Measurements from ENCODE around the gene PROSER2.

PROSER2 gene

DNA sequence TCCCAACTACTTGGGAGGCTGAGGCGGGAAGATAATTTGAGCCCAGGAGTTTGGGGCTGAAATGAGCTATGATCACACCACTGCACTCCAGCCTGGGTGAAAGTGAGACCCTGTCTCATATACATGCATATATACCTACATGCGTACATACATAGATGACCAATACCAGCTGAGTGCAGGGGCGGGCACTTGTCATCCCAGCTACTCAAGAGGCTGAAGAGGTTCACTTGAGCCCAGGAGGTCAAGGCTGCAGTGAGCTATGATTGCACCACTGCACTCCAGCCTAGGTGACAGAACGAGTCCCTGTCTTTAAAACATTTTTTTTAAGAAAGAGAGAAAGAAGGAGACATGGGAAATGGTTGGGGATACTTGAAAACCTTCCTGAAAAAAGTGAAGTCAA is 17.4 kb upstream of the PROSER2 start:
- no peak for DNase-seq

DNA sequence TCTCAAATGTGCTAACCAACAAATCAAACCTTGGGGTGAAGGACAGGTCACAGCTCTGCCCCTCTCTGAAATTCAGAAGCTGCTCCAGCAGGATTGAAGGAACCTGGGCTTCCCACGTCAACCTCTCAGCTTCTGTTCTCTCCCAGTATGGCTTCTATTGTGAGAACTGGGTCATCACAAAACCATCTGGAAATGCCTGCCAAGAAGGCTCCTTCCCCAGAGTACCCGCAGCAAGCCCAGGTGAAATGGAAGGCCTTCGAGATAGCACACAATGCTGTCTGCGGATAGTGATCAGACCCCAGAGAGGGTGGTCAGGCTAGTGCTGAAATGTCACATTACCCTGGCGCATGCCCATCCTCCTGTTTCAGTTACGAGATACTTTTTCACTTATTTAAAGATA is 16.4 kb upstream of the PROSER2 start:
- no peak for DNase-seq

DNA sequence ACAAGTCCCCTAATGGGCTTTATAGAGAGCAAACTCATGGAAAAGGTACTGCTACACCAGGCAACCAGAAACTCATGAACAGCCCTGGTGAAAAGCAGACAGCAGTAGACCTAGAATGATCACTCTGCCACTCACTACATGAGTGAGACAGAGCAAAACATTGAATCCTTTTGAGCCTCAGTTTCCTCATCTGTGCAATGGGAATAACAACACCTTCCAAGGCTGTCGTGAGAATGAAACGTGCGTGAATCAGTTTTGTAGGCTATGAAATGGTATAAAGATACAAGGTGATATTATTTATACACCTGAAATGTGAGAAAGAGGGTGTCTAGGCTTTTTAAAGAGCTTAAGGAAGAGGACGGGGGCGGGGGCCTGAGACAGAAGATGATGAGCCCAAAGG is 14.3 kb upstream of the PROSER2 start:
- no peak for DNase-seq

DNA sequence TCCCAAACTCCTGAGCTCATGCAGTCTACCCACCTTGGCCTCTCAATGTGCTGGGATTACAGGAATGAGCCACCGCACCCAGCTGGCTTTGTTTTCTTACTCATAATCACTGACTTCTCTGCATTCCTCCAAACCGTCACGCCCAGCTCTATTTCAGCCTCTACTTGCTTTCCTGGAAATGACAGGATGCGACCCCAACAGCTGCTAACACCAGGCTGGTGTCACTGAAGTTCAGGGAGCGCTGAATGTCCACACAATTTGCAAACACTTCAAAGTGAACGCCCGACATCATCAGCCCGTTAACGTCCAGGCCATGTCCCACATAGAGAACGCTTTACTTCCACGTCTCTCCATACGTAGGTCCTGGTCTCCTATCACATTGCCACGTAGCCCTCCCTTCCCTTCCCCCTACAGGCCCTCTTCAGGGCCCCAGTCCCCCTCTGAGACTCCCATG is 12.8 kb upstream of the PROSER2 start:
- DNase-seq: no peak

DNA sequence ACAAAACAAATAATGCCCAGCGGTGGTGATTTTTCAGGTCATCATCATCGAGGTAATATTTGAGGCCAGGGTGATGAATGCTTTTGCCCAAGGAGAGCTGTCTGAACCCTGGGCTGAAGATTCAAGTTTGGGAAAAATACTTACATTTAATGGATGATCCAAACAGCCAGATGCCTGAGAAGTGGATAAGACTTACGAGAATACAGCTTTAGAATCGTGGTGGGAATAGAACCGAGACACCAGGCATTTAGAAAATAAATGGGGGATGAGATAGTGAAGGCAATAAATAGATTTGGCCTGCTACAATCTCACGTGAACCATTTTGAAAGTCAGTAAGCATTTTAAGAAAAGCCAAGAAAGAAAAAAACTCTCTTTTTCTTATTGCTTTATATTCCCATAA is 12.2 kb upstream of the PROSER2 start:
- no peak for DNase-seq

- no peak for DNase-seq
These were observed 10.0 kb upstream of the PROSER2 start for GRCh38 chr10:11813177-11813576.

DNA sequence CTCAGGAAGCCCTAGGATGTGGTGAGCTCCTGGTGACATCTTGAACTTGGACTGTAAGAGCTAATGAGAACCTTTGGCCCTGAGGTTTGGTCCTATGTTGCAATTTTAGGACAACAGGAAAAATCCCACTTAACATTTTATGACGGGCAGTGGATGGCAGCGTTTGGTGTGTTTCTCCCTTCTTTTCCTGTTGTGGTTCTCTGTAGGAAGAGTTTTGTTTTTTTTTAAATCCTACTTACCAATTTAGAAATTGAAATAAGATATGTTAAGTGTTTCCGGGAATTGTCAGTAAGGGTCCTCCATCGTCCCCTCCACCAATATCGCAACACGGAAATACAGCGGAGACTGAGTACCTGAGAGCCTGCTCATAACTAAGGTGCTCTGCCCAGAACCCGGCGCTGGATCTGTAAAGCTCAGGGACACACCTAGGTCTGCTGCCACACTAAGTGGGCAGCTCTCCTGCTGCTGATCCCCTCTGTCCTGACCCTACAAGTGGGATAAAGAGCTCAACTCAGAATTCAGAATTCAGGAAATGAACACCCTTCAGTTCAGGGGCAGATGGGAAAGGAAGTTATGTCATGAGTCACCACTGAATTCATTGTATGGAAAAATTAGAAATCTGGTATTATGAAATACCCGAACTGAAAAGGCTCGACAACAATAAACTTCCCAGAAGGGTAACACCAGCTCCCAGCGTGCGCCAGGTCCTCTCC is 9.1 kb upstream of the PROSER2 start:
- no peak for DNase-seq

DNA sequence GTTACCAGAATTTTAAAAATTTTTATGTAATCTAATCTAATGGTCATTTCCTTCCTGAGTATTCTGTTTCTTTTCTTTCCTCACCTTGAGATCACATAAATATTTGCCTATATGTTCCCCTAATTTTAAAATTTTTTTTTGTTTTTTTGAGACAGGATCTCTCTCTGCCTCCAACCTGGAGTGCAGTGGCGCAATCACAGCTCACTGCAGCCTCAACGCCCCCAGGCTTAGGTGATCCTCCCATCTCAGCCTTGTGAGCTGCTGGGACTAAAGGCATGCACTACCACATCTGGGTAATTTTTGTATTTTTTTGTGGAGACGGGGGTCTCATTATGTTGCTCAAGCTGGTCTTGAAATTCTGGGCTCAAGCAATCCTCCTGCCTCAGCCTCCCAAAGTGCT is 4.1 kb upstream of the PROSER2 start:
- no peak for DNase-seq

DNA sequence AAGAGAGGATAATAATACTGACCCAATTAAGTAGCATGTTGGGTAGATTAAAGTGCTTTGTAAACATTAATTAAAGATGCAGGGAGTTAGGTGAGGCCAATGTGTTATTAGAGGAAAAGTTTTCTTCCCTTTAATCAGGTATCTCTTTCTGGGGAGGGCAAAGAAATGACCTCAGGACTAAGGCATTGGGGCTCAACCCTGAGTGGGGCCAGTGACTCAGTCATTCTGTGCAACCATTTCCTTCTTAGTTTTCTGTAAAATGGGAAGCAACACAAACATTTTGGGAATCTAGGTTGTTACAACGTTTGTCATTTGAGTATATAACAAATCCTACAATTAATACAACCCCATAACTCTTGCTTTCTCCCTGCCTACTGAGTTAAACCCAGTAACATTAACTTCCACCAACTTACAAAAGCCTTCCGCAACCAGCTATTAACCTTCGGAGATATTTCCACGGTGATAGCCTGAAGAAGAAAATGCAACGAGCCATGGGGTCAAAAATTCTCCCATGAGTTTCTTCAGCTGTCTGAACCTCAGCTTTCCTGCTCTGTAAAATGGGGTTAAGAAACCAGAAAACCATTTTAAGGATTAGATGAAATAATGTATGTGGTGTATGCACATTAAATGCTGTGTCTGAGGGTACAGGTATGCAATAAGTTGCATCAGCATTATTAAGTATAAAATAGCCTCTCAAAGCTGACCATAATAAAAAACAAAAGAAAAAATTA is 965 bp upstream of the PROSER2 start:
- no peak for DNase-seq

DNA sequence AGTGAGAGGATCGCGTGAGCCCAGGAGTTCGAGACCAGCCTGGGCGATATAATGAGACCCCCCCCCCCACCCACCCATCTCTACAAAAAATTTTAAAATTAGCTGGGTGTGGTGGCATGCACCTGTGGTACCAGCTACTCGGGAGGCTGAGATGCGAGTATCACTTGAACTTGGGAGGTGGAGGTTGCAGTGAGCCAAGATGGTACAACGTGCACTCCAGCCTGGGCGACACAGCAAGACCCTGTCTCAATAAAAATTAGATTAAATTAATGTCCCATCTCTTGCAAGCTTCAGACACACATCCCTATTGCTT is 391 bp upstream of the PROSER2 start:
- no peak for DNase-seq

DNA sequence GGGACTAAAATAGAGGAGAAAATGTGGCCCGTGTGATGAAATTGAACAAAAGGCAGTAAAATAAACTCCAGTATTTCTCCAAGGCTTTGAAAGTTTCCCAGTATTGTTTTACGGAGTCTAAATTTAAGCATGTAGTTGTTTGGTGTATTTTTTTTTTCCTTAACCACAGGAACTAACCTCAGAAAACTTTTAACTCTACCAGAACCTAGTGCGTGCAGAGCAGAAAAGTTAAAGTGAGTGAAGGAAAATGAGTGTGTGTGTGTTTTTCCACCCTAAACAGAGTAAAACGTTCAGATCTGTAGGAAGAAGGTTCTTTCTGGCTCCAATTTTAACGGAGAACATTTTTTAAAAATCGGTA is 812 bp downstream of the PROSER2 start:
- DNase-seq: no peak

- no peak for DNase-seq
These were observed 1.2 kb downstream of the PROSER2 start for GRCh38 chr10:11824376-11824775.

- DNase-seq: no peak
These were observed 1.7 kb downstream of the PROSER2 start for GRCh38 chr10:11824825-11825224.

- DNase-seq: no peak
These were observed 2.7 kb downstream of the PROSER2 start for GRCh38 chr10:11825796-11826414.

- no peak for DNase-seq
These were observed 3.9 kb downstream of the PROSER2 start for GRCh38 chr10:11827006-11827405.

DNA sequence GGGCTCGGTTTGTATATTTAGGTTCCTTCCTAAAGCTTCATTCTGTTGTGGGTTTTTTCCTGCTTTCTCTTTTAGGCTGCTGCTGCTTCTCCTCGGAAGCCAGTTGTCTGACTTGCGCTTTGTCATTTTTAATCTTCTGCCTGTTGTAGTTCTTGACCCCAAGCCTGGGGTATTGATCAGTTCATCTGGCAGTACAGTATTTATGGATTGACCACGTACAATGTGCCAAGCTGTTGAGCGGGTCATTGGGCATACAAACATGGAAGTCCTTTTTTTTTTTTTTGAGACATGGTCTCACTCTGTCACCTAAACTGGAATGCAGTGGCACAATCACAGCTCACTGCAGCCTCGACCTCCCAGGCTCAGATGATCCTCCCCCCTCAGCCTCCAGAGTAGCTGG is 4.3 kb downstream of the PROSER2 start:
- no peak for DNase-seq

GRCh38 chr10:11828682-11829284 is 5.6 kb downstream of the PROSER2 start:
- DNase-seq: no peak

- DNase-seq: no peak
These were observed 7.8 kb downstream of the PROSER2 start for GRCh38 chr10:11830836-11831519.

DNA sequence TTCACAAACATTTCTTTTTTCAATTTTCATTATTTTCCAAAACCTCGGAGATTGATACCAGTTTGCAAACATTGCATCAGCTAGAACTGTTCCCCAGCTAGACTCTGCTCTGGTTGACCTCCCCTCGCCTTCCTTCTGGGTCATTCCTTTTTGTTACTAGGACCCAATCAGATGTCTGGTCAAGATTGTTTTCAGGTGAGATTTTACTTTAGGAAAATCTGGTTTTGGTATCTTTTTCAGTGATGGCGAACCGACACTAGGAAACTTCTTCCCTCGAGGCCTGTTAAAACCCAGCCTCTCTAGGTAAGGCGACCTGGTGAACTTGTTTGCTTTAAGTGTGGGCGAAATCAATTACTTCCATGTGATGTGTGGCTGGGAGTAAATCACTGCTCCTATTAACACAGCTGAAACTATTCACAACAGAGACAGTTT is 8.4 kb downstream of the PROSER2 start:
- DNase-seq: no peak

DNA sequence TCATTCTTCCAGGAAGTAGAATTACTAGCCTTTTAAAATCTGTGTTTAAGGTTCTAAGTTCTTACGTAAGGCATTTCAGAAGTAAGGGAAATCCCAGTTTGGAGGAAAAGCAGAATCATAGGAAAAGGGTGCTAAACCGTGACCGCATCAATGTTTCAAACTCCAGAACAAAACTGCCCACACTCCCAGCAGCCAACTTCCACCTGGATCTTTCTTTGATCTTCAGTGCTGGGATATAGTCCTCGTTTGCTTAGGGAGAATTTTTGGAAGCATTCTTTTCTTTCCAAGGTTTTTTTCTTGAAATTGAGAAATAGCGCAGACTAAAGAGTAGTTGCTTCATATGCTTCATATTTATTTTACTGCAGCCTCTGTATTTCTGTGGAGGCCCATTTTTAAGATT is 8.9 kb downstream of the PROSER2 start:
- DNase-seq: no peak

DNA sequence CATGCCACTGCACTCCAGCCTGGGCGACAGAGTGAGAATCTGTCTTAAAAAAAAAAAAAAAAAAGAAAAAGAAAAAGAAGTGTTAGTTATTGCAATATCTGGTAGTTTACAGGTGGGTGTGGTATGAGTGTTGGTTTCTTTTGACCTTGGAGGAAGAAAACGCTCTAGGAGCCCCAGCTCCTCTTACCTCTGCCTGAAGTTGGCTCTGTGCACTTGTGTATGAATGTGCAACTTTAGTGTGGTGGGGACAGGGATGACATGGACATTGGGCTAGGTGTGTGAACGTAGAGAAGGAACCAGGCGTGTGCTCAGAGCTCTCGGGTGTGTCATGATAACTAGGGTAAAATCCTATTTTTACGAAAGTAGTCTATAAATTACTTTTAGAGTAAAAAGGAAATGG is 11.9 kb downstream of the PROSER2 start:
- DNase-seq: no peak

GRCh38 chr10:11835704-11836103 is 12.5 kb downstream of the PROSER2 start:
- no peak for DNase-seq

- DNase-seq: no peak
These were observed 14.4 kb downstream of the PROSER2 start for GRCh38 chr10:11837372-11838161.

Measured in NCI-H1436 (cell line).